HG02623 (cell line): ENCODE data around the gene BNIP2.
"Not testable (repeated sequence)": the region's sequence is repeated elsewhere in the genome, so short reads cannot be mapped to it uniquely, and the experiment has no call there.

Experiments
- ATAC-seq: cut with Tn5 transposase; IDR thresholded peaks from one replicate; pipeline ENCODE4 v1.9.1; 2021; ENCODE audit warnings: moderate library complexity; ENCODE audit not compliant: unreplicated experiment

The BNIP2 gene, protein sequence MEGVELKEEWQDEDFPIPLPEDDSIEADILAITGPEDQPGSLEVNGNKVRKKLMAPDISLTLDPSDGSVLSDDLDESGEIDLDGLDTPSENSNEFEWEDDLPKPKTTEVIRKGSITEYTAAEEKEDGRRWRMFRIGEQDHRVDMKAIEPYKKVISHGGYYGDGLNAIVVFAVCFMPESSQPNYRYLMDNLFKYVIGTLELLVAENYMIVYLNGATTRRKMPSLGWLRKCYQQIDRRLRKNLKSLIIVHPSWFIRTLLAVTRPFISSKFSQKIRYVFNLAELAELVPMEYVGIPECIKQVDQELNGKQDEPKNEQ

DNA sequence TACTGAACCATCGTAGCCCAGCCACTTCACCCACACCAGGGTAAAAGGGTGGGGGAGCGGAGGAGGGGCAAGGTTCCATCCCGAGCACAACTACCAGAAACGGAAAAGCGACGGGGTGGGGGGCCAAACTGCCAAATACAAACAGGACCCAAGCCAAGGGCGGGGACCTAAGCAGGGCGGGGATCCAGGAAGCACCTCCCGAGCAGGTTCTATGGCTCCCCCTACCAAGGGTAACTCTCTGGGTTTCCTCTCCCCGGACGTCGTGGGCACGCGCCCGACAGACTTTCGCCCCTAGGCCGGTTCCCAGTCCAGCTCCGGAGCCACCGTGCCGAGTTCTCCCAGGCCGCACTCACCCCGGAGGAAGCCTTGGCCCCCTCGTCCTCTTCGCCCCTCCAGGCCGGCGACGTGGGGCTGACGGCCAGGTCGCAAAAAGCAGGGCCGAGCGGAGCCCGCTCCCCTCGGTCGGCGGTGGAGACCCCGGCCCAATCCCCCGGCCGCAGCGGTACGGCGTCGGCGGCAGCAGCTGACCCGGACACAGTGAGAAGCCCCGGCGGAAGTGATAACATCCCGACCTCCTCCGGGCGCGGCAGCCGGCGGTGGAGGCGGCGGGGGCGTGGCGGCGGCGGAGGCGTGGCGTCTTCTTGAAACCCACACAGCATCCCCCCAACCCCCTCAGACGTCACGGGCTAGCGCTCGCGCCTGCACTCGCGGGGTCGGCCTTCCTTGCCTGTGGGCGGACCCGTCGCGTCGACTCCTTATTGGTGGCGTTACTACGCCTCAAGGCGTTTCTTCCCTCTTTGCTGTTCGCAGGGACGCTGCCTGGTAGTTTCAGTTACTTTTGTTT is at the start of gene BNIP2:
BNIP2 (minus strand) TSS at position 539 of the 844 bp plus-strand sequence. CDS start 6,863 bp downstream, outside the sequence.
- peak; percentile 81 for ATAC-seq

DNA sequence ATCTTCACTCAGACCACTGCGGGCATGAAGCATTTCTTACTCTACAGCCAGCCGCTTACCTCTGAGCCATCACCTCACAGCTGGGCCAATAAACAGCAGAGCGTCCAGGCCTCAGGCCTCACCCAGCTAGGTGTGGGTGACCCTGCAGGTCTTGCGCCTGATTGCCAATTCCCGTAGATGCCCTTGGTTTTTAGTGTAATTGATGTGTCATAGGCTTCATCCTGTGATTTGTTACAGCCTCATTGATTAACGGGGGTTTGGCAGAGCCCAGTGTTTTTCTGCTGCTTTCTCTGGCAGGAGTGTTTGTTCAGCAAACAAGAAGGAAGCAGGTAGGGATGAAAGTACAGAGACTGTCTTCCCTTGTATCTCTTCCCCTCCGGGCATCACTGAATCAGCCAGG is 49.6 kb upstream of the BNIP2 start:
- no peak for ATAC-seq

DNA sequence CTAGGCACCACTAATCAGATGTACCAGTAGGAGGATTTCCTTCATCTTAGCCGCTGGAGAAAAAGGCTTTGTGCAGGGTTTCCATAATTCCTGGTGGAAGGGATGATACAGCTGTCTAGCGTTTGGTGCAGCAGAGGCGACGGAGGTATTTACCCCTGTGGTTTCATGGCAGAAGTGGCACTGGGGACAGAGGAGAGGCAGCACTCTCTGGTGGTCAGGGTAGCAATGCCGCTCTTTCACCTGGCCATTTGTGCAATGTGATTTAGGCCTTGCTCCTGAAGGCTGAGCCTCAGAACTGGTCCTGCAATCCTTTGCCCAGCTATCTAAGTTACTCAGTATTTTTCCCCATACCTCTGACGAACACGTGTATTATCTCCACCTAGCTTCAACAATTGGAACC is 47.1 kb upstream of the BNIP2 start:
- no peak for ATAC-seq

DNA sequence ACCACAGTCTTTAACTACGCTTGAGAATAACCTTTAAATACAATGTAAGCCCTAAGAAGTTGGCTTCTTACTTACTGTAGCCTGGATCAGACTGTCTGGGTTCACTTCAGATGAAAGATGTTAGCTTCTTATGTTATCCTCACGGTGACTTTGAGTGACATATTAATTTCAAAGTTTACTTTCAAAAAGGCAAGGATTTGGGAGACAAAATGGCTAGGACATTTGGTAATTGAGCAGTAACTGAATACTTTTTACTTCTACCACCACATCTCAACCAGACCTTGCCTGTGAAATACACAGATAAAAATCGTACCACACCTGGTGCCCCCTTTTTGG is 36.0 kb upstream of the BNIP2 start:
- ATAC-seq = no peak

DNA sequence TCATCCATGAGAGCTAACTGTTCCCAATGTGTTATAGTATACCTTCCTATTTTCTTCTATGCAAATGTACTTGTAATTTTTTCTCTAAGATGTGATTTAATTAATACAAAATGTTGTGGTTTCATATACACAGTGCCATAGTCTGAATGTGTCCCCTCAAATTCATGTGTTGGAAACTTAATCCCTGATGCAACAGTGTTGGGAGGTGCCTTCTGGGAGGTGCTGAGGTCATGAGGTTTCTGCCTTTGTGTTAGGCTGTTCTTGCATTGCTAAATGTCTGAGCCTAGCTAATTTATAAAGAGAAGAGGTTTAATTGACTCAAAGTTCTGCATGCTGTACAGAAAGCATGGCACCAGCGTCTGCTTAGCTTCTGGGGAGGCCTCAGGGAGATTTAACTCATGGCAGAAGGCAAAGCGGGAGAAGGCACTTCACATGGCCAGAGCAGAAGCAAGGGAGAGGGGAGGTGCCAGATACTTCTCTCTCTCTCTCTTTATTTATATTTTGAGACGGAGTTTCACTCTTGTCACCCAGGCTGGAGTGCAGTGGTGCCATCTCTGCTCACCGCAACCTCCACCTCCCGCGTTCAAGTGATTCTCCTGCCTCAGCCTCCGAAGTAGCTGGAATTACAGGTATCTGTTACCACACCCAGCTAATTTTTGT is 34.7 kb upstream of the BNIP2 start:
- ATAC-seq = no peak

DNA sequence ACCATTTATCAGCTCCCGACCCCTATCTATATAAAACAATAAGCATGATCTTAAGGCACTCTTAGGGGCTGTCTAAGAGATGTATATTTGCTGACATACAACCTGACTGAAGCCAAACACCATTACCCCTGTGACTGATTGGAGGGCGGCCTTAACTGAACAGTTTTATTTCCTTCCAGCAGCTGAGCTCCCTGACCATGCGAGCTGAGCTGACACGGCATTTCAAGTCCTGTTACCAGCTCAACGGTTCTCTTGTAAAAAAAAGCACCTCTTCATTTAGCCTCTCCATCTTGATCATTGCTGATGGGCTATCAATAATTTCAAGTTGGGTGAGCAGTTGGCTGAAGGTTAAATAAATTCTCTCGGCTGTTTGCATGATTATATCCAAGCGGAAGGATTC is 33.4 kb upstream of the BNIP2 start:
- ATAC-seq = no peak

DNA sequence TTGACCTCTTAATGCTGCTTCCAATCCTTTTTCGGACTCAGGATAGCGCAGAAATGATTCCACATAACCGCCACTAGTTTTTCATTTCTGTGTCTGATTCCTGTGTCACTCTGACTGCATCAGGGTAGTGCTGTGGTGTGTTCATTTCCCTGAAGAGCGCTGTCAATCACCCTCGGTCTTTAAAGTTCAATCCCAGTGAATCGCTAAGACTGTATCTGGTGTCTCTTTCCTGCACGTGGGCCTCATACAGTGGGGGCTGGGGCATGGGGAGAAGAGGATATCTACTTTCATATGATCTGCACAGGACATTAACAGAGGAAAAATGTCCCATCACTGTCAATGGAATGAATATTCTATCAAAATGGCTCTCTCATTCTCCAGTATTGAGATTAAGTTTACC is 32.9 kb upstream of the BNIP2 start:
- ATAC-seq = no peak

DNA sequence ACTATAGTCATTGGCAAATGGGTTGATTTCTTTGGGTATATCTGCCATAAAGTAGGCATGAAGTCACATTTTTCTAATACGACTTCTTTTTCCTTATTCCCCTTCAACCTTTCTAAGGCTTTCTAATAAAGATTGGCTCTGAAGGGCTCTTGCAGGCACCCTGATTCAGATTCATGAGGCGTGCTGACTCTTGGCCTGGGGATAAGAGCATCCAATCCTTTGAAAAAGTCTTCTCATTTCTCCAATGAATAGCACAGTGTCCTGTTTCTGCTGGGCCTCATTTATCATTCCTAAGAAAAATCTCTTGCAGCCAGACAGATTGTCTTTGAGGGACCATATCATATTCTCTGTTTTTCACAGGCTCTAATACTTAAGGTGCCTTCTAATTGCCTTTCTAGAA is 32.3 kb upstream of the BNIP2 start:
- ATAC-seq = no peak

DNA sequence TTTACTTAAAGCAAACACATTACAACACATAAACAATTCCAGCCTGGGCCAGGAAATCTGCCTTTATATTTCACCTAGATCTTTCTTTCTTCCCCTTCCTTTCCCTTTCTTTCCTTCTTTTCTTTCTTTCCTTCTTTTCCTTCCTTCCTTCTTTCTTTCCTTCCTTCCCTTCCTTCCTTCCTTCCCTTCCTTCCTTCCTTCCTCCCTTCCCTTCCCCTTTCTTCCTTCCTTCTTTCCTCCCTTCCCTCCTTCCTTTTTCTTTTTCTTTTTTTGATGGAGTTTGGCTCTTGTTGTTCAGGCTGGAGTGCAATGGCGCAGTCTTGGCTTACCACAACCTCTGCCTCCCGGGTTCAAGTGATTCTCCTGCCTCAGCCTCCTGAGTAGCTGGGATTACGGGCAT is 24.1 kb upstream of the BNIP2 start:
- ATAC-seq = no peak

DNA sequence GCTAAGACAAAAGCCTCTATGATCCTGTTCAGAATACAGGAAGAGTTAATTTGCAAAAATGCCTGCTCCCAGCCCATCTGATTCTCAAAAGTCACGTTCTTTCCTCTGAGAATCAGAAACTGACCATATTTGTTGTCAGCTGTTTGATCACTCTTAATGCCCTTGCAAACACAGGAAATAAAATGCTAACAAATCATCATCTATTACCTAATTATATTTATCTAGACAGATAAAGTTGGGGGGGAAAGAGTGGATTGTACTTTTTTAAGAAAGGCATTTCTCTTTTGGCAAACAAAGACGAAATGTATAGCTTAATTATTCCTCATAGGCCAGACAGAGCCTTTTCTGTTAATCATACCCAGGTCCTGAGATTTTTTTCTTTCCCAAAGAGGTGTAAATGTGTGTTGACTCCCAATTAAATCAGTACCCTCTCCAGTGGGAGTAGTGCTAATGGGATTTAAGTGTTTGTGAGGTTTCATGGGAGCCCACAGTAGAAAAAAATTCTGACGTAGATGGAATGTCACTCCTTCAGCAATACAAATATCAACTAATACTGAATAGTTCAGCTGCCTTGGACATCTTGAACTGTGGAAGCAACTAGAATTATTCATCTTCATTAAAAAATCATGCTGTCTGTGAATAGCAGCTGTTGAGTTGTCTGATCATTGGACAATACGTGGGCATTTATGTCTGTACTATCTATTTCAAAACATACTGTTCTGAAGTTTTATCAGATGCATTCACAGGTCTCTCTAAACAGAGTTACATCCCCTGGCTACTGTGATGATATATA is 22.5 kb upstream of the BNIP2 start:
- ATAC-seq = no peak

DNA sequence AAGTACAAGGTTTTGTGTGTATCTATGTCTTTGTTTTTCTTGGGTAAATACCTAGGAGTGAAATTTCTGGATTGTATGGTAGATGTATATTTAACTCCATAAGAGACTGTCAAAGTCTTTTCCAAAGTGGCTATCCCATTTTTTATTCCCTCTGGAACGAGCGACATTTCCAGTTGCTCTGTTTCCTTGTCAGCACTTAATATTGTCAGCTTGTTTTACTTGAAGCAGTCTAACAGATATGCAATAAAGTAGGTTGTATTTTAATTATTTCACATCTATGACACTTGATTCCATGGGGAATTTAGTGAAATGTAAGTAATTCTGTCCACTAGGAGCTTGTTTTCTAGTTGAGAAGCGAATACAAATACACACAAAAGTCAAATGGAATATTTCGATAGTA is 18.5 kb upstream of the BNIP2 start:
- ATAC-seq = no peak

DNA sequence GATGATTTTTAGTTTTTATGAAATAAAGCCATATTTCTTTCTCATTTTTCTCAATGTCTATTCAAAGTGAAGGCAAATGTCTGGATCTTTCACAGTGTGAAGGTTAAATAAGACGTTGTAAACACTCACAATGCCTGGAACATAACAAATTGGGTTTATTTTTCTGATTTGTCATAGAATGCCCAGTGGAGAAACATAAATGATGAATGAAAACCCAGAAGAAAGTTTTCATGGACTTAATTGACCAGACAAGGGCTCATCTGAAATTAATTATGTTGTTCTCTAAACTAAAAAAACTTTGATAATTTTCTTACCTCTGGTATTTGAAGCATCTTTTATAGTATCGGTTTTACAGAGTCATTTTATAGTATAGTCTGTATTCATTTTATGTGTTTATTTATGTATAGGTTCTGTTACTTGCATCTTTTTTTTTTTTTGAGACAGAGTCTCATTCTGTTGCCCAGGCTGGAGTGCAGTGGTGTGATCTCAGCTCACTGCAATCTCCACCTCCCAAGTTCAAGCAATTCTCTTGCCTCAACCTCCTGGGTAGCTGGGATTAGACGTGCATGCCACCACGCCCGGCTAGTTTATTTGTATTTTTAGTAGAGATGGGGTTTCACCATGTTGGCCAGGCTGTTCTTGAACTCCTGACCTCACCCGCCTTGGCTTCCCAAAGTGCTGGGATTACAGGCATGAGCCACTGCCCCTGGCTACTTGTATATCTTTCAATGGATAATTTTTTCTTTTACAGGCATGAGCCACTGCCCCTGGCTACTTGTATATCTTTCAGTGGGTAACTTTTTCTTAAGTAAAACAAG is 15.1 kb upstream of the BNIP2 start:
- no peak for ATAC-seq

DNA sequence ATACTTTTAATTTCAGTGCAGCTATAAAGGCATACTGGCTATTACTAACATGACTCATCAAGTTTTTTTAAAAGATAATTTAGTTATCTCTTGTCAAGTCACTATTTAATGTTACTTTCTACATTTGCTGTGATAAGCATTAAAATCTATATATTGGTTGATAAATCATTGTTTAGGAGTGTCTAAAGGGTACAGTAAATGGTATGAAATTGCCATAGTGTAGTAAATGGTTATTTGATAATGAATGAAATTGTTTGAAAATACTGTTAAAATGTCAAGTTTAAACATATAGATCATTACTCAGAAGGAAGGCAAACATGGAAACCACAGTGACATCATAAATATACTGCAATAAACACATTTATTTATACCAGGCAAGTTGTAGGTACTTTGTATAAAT is 13.2 kb upstream of the BNIP2 start:
- ATAC-seq = no peak

DNA sequence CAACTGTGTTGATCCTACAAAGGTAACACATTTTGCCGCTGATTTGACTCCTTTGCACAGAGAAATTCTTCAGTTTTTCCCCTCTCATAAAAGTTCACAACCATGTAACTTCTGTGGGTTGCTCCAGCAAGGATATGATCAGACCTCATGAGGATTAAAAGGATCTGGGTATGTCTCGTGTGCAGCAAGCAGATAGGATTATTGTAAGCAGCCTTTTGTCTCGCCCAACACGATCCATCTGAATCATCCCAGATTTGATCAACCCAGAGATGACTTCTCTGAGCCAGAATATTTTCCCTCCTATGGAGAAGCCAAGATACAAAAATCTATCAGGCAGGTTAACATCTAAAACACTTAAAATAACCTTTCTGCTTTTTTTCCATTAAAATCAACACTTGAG is 12.8 kb upstream of the BNIP2 start:
- ATAC-seq = no peak

DNA sequence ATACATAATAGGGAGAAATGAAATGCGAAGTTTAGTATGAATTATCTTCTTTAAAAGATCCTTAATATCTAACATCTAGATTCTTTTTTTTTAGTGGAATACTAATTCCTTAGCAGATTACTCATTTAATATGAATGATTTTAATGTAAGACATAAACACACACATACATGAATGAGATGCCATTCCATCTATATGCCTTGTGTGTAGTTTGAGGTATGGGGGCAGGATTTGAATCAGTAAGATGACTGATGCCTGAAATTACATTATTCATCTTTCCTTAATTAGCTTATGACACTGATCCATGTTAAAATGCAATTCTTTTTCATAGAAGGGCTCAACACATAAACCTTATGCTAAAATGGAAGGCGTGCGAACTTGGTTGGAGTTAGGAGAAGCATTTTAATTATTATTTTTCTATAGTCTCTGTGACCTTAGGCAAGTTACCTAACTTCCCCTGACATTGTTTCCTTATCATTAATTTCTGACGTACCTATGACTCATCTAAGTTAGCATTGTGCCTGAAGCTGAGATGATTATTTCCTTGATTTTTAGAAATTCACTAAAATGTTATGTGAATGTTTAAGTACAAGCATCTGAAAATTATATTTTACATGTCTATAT is 10.8 kb upstream of the BNIP2 start:
- ATAC-seq = no peak

DNA sequence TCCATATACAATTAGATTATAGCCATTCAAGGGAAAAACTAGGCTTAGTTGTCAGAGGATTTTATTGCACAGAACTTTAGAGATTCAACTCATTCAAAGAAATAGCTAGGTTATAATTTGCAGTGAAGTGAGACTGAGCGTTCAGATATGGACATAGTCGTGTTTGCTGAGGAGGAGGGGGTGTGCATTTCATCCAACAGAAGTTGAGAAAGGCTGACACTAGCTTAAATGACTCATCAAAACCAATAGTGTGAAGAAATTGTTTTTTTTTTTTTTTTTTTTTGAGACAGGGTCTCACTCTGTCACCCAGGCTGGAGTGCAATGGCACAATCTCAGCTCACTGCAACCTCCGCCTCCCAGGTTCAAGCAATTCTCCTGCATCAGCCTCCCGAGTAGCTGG is 8.9 kb upstream of the BNIP2 start:
- ATAC-seq = not testable (repeated sequence)

DNA sequence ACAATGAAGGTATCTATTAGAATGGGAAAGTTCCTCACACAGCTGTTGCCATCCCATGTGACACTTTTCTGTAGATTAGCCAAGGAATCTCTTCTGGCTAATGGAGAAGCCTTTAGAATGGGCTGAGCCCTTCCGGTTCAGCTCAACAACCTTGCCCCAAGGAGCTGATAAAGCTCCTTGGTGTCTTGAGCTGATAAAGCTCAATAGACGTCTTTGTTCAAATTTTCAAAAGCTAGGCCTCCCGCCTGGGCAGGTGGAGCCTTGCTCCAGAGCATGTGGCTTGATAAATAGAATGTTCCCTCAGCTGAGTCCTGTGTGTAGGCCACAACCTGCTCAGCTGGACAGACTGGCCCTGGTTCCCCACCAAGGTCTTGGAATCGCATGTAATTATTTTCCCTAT is 7.2 kb upstream of the BNIP2 start:
- ATAC-seq = no peak

DNA sequence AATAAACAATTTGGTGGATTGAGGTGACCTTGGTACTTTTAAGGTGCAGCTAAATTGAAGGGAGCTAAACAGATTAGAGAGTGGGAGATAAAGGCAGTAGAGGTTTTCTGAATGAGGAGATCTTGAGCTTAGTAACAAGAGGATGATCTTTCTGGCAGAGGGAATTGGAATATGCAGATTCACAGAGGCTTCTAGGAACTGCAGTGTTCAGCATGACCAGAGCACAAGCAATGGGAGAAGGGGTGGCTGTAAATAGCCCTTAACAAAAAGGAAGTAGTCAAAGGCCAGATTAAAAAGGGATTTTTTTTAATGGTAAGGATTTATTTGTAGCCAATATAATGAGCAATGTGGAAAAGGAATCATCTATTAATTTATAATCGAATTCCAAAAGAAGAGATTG is 5.7 kb upstream of the BNIP2 start:
- ATAC-seq = no peak

DNA sequence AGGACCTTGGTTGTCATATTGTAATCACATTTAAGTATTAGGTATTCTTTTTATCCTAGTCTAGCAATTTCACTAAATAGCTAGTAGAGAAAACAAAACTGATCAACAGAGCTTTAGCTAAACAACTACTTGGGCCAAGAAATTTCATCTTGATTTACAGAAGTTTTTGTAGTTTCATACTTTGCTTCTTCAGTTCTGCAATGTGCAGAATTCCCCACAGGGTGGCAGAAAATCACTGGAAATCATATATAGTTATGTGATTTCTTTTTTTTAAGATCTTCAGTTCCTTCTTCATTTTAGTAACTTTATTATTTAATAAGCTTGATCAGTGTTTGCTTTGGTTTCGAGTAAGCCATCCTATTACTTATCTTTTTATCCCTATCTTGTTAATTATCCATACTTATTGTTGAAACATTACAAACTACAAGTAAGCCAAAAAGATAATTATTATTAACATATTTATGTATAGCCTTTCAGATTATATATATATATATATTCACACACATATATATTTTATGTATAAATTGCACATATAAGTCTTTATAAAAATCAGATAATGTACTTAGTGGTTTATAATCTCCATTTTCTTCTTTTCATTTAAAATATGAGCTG is 2.2 kb upstream of the BNIP2 start:
- ATAC-seq = no peak
